Femur (tissue), 1 donor: ENCODE measurements around the gene ZGRF1.
A peak's percentile ranks its signal among the peaks of the same experiment; 100 is the strongest.
"Not testable (repeated sequence)": the region's sequence is repeated elsewhere in the genome, so short reads cannot be mapped to it uniquely, and the experiment has no call there.

ENCODE experiments used
- DNase-seq: peaks from one replicate; pipeline ENCODE4 v3.0.0-alpha.2; 2017

The ZGRF1 gene

GRCh38 chr4:112554271-112554670 is 82.4 kb downstream of the ZGRF1 start:
- not testable (repeated sequence) for DNase-seq

- peak; percentile 16 for DNase-seq
Observed at GRCh38 chr4:112552668-112553067, 84.0 kb downstream of the ZGRF1 start.

GRCh38 chr4:112550728-112551127 is 86.0 kb downstream of the ZGRF1 start:
- no peak for DNase-seq

GRCh38 chr4:112546476-112546875 is 90.2 kb downstream of the ZGRF1 start:
- DNase-seq = no peak

GRCh38 chr4:112545346-112545745 is 91.4 kb downstream of the ZGRF1 start:
- DNase-seq = no peak

- DNase-seq = no peak
Observed at GRCh38 chr4:112540695-112541094, 96.0 kb downstream of the ZGRF1 start.

GRCh38 chr4:112536123-112536522 is 100.6 kb downstream of the ZGRF1 start:
- DNase-seq = no peak

- DNase-seq = no peak
Observed at GRCh38 chr4:112532267-112532666, 104.4 kb downstream of the ZGRF1 start.

GRCh38 chr4:112531146-112531545 is 105.6 kb downstream of the ZGRF1 start:
- no peak for DNase-seq

GRCh38 chr4:112526061-112526460 is 110.6 kb downstream of the ZGRF1 start:
- DNase-seq = no peak

GRCh38 chr4:112523764-112524505 is 112.8 kb downstream of the ZGRF1 start:
- peak; percentile 68 for DNase-seq

GRCh38 chr4:112523008-112523721 is 113.5 kb downstream of the ZGRF1 start:
- DNase-seq = peak; percentile 64

GRCh38 chr4:112522431-112522830 is 114.3 kb downstream of the ZGRF1 start:
- DNase-seq = not testable (repeated sequence)

- no peak for DNase-seq
Observed at GRCh38 chr4:112521123-112522023, 115.3 kb downstream of the ZGRF1 start.

- DNase-seq = no peak
Observed at GRCh38 chr4:112520598-112521122, 116.0 kb downstream of the ZGRF1 start.

GRCh38 chr4:112519689-112520597 is 116.8 kb downstream of the ZGRF1 start:
- DNase-seq = no peak

- no peak for DNase-seq
Observed at GRCh38 chr4:112518675-112519074, 118.0 kb downstream of the ZGRF1 start.

- no peak for DNase-seq
Observed at GRCh38 chr4:112517911-112518310, 118.8 kb downstream of the ZGRF1 start.

- no peak for DNase-seq
Observed at GRCh38 chr4:112517067-112517634, 119.6 kb downstream of the ZGRF1 start.

- no peak for DNase-seq
Observed at GRCh38 chr4:112516471-112517066, 120.1 kb downstream of the ZGRF1 start.

- DNase-seq = no peak
Observed at GRCh38 chr4:112516066-112516470, 120.6 kb downstream of the ZGRF1 start, which contains the start of gene NEUROG2. NEUROG2 (minus strand) TSS chr4:112516180; CDS start chr4:112515475, 705 bp downstream.
